Measurements from ENCODE around the gene NNT.
"Not testable (repeated sequence)": the region's sequence is repeated elsewhere in the genome, so short reads cannot be mapped to it uniquely, and the experiment has no call there.

Gene NNT

GRCh38 chr5:43569236-43569746, 33.7 kb upstream of the NNT start:
- no peak for TF ChIP-seq CTCF (IDR thresholded peaks at IDR 0.05; ENCODE audit: insufficient read depth, low read length, poor library complexity, severe bottlenecking)
- no peaks in the 10 kb centered on the region; the same call in 1 of the 2 replicates for H3K36me3 ChIP-seq (ENCODE audit: control insufficient read depth, insufficient read depth, low read length)
- no peaks in the 10 kb centered on the region for H3K27me3 ChIP-seq (replicated peaks; ENCODE audit: control insufficient read depth, insufficient read depth, low read length)
- no peak for DNase-seq (ENCODE audit: extremely low read depth, insufficient read length)
- H3K4me3 ChIP-seq (replicated peaks; ENCODE audit: low read depth, low read length), result no peak overlapping the region

- Histone ChIP-seq H3K36me3 (ENCODE audit: control insufficient read depth, insufficient read depth, low read length) (peaks cover 2% of the 10 kb centered on the region), H3K27me3 (replicated peaks; ENCODE audit: control insufficient read depth, insufficient read depth, low read length) (no peaks in the 10 kb centered on the region), H3K4me3 (replicated peaks; ENCODE audit: low read depth, low read length) (no peak overlapping the region)
- no peak for TF ChIP-seq CTCF (IDR thresholded peaks at IDR 0.05; ENCODE audit: insufficient read depth, low read length, poor library complexity, severe bottlenecking)
- no peak for DNase-seq (ENCODE audit: extremely low read depth, insufficient read length)
Measured at GRCh38 chr5:43570450-43571158, 32.4 kb upstream of the NNT start.

- peaks cover 2% of the 10 kb centered on the region for H3K36me3 ChIP-seq (ENCODE audit: control insufficient read depth, insufficient read depth, low read length)
- no peak overlapping the region for H3K4me3 ChIP-seq (replicated peaks; ENCODE audit: low read depth, low read length)
- no peaks in the 10 kb centered on the region for H3K27me3 ChIP-seq (replicated peaks; ENCODE audit: control insufficient read depth, insufficient read depth, low read length)
- DNase-seq (ENCODE audit: extremely low read depth, insufficient read length), result no peak
- TF ChIP-seq CTCF (IDR thresholded peaks at IDR 0.05; ENCODE audit: insufficient read depth, low read length, poor library complexity, severe bottlenecking), result no peak
Measured at GRCh38 chr5:43571237-43571636, 31.7 kb upstream of the NNT start.

- TF ChIP-seq CTCF (IDR thresholded peaks at IDR 0.05; ENCODE audit: insufficient read depth, low read length, poor library complexity, severe bottlenecking), result no peak
- Histone ChIP-seq H3K36me3 (ENCODE audit: control insufficient read depth, insufficient read depth, low read length) (peaks cover 2% of the 10 kb centered on the region), H3K4me3 (replicated peaks; ENCODE audit: low read depth, low read length) (no peak overlapping the region), H3K27me3 (replicated peaks; ENCODE audit: control insufficient read depth, insufficient read depth, low read length) (no peaks in the 10 kb centered on the region)
- no peak for DNase-seq (ENCODE audit: extremely low read depth, insufficient read length)
Measured at GRCh38 chr5:43572357-43572756, 30.6 kb upstream of the NNT start.

GRCh38 chr5:43573058-43573457, 29.9 kb upstream of the NNT start:
- Histone ChIP-seq H3K27me3 (replicated peaks; ENCODE audit: control insufficient read depth, insufficient read depth, low read length) (no peaks in the 10 kb centered on the region), H3K36me3 (ENCODE audit: control insufficient read depth, insufficient read depth, low read length) (peaks cover 2% of the 10 kb centered on the region), H3K4me3 (replicated peaks; ENCODE audit: low read depth, low read length) (no peak overlapping the region)
- no peak for DNase-seq (ENCODE audit: extremely low read depth, insufficient read length)
- TF ChIP-seq CTCF (IDR thresholded peaks at IDR 0.05; ENCODE audit: insufficient read depth, low read length, poor library complexity, severe bottlenecking), result no peak

- H3K27me3 ChIP-seq (replicated peaks; ENCODE audit: control insufficient read depth, insufficient read depth, low read length); H3K36me3 ChIP-seq (ENCODE audit: control insufficient read depth, insufficient read depth, low read length); H3K4me3 ChIP-seq (replicated peaks; ENCODE audit: low read depth, low read length); DNase-seq (ENCODE audit: extremely low read depth, insufficient read length): not testable (repeated sequence)
Measured at GRCh38 chr5:43580402-43581210, 22.4 kb upstream of the NNT start.
